DMS 273 (cell line): ENCODE data around the gene PLK2.
A peak's percentile ranks its signal among the peaks of the same experiment; 100 is the strongest.

ENCODE experiments used
- DNase-seq: peaks from one replicate; lab custom pipeline; 2025; ENCODE audit not compliant: unreplicated experiment; lab: John Stamatoyannopoulos, UW

The PLK2 gene

DNA sequence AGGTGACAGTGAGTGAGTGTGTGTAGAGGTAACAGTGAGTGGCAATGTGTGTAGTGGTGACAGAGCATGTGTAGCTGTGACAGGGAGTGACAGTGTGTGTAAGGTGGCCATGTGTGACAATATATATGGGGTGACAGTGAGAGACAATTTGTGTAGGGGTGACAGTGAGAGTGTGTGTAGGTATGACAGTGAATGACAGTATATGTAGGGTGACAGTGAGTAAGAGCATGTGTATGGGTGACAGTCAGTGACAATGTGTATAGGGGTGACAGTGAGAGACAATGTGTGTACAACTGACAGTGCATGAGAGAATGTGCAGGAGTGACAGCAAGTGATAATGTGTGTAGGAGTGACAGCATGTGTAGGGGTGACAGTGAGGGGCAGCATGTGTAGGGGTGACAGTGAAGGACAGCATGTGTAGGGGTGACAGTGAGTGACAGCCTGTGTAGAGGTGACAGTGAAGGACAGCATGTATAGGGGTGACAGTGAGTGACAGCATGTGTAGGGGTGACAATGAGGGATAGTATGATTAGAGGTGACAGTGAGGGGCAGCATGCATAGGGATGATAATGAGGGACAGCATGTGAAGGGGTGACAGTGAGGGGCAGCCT is 21.3 kb upstream of the PLK2 start:
- no peak for DNase-seq

DNA sequence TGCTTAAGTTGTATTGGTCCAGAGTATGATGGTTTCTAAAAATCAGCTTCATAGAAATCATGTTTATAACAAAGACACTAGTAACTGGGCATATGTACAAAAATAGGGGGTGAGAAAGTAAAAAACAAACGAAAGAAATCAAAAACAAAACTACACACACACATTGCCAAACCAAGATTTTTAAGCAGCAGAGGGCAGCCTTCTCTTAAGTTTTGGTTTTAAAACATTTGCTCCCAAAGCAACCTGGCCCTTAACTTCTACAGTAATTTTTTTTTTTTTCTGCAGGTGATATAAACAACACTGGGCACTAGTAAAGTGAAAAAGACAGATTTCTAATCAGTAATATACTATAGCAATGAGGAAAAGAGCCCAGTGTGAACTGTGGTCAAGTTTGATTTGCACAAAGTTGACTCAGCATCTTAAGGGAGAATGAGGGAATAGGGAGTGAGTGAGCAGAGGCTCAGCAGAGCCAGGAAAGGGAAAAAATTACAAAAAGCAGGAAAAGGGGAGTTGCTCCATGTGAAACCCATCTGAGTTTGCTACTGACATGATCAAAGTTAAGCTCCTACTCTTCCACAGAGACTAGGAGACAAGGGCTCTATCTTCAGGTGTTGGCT is 18.0 kb upstream of the PLK2 start:
- peak; percentile 31 for DNase-seq

DNA sequence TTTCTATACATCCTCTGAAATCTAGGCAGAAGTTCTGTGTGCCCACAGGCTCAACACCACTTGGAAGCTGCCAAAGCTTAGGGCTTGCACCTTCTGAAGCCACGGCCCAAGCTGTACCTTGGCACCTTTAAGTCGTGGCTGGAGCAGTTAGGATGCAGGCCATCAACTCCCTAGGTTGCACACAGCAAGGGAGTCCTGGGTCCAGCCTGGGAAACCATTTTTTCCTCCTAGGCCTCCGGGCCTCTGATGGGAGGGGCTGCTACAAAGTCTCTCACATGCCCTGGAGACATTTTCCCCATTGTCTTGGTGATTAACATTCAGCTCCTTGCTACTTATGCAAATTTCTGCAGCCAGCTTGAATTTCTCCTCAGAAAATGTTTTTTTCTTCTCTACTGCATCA is 15.5 kb upstream of the PLK2 start:
- no peak for DNase-seq

DNA sequence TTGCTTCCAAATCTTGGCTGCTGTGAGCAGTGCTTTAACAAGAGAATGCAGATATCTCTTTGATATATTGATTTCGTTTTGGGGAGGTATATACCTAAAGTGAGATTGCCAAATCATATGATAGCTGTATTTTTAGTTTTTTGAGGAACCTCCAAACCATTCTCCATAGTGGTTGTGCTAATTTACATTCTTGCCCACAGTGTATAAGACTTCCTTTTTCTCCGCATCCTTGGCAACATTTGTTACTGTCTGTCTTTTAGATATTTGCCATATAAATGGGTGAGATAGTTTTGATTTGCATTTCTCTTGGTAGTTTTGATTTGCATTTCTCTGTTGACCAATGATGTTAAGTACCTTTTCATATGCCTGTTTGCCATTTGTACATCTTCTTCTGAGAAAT is 10.0 kb upstream of the PLK2 start:
- no peak for DNase-seq

DNA sequence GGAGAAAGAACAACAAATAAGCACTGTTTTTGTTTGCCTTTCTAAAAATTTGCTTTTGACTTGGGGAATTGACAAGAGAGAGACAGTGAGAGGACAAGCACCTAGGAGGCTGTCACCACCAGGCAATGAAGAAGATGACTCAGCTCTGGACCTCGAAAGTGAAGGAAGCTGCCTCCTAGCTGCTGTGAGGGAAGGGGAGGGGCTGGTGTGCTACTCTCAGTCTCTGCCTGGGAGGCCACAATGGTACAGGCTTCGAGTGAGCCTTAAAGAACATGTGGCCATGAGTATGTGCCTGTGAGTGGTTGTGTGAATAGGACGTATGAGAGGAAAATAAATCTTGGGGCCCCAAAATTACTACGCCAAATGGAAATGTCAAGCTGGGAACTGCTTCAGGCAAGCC is 7.1 kb upstream of the PLK2 start:
- peak; percentile 2 for DNase-seq

DNA sequence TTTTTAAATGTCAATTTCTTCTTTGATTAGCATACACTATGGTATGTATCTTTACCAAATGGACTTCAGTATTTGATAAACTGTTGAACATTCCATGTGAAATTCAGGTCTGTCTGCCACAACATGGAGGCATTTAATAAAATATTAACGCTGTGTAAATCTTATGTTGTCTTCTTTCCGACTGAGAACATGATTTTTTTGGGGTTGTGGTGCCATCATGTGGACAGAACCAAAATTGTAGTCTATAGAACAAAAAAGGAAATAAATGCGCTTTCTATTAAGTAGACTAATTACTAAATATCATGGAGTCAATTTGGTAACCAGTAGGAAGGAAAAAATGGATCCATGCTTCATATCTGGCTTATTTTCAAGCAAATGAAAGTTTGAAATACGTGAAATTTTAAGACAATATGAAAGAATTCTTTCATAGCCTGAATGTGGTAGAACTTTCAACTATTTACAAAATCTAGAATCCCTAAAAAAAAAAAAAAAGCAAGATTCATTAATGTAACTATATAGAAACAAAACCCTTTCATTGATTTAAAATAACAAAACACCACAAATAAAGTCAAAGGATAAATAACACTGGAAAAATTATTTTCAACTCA is 2.8 kb upstream of the PLK2 start:
- peak; percentile 76 for DNase-seq

DNA sequence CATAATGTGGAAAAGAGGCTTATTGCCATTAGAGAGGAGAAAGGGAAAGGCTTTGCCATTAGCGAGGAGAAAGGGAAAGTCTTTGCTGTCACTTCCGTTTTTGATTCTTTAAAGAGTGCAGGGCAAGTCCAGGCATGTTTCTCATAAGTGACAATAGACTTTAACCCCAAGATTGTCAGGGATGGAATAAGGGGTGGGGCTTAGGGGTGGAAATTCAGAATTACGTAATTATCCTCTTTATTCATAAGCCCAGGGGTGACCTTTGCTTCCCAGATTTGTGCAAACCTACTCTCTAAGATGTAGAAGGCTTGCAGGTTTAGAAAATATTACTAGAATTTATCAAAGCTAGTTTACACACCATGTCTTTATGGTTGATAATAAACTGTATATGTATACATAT is 2.3 kb upstream of the PLK2 start:
- peak; percentile 4 for DNase-seq

DNA sequence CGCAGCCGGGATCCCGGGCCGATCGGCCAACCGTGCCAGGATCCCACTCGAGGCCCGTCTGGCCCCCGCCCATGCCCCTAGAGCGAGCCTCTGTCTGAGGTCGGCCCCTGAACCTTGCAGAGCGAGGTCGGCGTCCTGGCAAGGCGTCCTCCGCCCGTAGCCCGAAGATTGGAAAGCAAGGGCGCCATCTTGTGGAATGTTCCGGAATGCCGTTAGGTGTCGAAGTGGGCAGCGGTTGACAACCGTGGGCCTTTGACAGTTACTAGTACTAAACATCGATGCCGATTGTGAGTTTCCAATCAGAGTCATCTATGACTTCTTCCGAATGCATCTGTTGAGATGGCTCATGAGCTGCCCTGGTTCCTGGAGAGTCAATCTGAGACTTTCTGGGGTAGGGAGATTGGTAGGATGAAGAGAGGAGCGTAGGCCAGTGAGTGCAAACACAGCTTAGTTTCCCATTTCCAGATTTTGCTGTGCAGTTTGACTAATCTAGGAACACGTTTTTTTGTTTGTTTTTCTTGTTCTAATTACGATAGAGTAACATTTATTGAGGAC is 923 bp upstream of the PLK2 start:
- DNase-seq: peak; percentile 95

DNA sequence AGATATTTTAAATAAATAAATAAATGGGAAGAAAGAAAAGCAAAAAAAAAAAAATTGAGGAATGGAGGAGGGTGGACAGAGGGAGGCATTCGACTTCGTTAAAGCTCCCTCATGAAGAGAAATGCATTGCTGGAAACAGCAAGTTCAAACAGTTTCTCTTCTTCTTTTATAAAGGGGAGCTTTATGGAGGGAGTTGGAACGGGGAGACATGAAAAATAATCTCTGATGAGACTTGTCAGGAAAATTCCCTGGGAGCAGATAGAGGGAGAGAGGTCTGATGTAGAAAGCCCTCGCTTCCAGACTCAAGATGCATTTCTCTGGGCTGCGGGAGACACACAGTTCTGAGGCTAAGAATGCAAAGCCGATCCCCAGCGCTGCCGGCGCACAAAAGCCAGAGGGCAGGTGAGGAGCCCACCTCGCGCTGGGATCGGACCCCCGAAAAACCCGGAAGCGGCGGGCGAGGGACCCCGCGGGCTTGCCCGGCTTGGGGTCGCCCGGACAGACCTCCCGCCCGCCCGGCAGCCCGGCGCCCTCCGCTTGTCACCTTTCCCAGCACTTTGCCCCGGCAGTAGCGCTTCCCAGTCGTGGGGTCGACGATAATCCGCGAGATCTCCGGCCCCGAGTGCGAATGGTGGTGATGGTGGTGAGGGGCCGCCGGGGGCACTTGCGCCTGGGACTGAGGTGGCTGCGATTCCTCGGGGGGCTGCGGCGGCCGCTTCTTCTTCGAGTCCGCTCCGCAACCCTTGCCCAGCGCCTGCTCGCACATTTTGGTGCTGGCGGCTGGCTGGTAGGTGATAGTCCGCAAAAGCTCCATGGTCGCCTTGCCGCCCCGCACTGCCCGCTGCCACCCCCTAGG is 512 bp downstream of the PLK2 start:
- peak; percentile 59 for DNase-seq

DNA sequence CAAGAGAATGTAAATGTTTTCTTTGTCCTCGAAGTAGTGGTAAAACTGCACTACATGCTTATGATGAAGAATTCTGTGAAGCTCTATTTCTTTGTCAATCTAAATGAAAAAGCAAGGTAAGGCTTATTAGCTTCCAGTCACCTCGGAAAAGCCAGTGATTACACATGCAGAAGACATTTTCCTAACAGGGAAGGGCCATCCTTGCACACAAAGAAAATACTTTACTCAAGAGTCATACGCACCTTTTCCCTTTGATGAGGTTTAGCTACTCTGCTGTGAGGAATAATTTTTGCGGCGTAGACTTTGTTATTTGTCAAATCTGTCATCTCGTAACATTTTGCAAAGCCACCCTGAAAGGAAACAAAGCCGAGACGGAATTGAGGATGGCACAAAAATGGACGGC is 1.1 kb downstream of the PLK2 start:
- DNase-seq: no peak

DNA sequence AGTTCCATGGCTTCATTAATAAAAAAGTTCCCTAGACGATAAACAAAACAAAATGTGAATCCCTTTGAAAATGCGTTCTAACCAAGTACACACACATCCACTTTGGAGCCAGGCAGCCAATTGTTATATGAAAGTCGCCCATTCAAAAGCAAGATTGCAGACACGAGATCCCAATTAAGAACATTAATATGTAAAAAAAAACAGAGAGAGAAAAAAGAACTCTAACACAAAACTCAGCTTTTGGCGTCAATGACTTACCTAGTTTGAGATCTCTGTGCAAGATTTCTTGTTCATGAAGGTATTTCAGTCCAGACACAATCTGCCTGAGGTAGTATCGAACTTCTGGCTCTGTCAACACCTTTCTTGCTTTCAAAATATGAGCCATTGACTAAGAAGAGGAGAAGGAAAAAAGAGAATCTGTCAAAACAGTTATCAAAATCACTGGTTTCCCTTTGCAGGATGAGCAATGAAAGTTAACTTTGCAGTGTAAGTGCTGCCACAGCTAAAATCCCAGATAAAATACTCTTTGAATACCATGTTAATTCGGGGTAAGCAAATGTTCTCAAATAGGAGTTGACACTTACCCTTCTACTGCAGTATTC is 1.6 kb downstream of the PLK2 start:
- DNase-seq: no peak

DNA sequence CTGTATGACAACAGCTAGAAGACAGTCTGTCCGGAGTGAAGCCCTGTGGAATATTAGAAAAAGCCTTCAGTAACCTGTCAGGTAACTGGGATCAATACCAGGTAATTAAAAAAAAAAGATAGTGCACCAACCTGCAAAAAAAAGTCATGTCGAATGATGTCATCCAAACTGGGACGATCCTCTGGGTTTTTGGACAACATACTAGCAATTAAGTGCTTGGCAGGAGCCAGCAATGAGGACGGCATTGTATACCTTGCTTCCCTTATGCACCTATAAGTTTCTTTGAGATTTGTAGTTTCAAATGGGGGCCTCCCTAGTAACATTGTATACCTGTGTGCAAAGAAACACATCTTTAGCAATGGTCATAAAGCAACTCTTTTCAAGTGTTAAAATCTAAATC is 2.8 kb downstream of the PLK2 start:
- no peak for DNase-seq

DNA sequence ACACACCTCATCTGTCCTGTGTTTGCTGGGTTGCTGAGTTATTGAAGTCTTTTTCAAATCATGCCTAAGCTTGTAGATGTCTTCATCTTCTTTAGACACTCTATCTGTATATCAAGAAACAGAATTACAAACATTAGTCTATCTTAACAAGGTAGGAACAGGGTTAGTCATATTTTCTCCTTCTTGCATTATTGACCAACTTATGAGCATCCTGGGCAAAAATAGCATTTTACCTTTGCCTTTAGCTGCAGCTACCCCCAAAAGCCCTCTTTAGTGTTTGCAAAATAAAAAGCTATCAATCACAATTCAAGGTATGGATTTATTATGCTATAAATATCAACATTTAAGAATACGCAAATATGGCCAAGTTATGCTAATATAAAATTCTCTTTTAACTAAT is 3.4 kb downstream of the PLK2 start:
- DNase-seq: no peak

DNA sequence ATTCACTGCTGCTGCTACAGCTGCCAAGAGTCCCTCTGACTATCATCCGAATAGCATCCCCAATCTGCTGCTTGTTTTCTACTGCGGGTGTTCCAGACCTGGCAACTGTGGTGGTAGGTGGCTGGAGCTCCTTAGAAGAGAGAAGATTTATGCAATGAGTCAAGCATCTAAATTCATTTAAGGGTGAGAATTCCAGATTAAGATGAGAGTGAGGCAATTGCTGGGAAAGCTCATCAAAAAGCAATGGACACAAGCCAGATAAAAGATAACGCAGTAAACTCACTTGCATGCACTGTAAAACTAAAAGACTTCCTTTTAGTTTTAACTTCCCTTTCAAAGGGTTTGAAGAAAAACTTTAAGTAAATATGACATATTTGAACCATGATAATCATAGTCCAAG is 3.9 kb downstream of the PLK2 start:
- no peak for DNase-seq

DNA sequence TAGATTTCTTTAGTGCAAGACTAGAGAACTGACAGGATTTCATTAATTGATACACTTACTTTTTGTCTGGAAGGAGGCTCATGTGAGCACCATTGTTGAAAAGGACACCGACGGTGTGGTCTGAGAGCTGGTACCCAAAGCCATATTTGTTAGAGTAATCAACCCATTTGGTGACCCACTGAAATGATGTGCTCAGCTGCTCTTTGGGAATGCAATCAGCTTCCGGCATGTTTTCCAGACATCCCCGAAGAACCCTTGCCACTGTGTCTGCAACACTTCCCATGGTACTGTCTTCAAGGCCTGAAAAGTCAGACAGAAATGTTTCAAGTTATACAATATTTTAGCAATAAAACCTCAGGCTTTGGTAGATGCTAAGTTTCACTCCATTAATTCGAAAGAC is 4.4 kb downstream of the PLK2 start:
- DNase-seq: no peak

DNA sequence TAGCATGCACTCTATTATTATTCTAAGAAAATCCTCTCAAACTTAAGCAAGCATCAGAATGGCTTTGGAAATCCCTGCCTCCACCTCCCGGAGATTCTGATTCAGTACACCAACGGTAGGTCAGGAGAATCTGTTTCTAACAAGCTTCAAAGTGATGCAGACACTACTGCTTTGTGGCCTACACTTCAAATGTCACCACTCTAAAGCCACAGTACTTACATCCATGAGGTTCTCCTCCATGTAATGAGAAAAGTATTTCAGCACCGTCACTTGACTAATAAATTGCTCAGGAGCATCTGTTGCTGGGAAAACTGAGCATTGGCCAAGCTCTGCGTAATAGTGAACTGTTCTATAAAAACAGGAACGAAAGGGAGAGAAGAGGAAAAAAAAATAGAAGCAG is 4.8 kb downstream of the PLK2 start:
- no peak for DNase-seq

DNA sequence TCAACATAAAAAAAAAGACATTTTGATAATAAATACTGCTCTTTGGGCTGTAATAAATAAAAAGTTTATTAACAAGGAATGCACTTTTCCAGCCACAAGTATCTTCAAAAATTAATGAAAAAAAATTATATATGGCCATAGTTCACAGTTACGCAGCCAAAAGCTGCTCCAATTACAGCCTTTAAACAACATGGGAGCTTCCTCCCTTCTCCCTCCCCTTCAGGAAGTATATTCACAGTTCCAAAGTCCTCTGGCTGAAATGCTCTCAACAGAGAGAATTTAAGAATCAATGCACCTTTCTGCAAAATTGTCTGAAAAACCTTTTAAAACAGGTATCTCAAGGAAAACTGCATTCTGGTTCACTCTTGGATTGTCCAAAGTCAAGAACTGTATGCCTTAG is 5.9 kb downstream of the PLK2 start:
- no peak for DNase-seq

DNA sequence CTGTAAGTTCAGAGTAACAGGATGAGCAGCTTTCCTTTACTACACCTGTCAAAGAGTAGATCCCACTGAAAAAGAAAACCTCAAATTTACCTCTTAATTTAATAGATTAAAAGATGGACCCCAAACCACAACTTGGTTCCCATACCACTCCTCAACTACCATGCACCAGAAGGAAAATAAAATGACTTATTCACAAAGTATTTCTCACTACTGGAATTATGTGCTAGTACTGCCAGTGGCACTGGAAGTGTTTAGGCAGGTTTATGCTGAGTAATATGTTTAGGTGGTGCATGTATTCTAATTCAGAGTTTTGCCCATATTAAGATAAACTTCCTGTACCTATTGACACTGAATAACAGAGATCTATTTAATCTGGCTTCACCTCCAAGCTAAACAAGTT is 6.6 kb downstream of the PLK2 start:
- DNase-seq: no peak

DNA sequence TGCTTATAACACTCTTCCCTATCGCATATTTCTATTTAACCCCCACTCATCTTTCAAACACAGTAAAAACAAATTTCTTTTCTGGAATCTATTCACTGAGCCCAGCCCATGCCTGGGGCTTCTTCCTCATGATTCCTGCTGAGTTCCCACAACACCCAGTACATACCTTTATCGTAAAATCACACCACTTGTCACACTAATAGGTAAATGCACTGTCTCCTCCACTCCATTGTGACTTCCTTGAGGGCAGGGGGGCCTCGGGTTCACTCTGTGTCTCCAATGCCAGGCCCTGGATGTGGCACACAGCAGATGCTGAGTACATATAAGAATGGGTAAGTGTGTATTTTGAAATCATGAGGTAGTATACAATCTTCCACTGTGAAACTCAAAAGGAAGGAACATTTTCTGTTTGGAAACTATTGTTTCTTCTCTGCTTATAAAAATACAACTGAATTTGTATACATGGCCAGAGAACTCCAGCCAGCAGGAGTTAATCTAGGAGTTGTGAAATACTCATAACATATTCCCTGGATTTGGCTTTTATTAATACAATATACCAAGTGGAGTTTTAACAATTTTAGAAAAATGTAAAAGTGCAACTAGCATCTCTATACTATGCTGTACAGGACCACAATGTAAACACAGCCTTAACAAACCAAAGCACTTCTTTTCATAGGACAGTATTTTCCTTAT is 7.2 kb downstream of the PLK2 start:
- no peak for DNase-seq

DNA sequence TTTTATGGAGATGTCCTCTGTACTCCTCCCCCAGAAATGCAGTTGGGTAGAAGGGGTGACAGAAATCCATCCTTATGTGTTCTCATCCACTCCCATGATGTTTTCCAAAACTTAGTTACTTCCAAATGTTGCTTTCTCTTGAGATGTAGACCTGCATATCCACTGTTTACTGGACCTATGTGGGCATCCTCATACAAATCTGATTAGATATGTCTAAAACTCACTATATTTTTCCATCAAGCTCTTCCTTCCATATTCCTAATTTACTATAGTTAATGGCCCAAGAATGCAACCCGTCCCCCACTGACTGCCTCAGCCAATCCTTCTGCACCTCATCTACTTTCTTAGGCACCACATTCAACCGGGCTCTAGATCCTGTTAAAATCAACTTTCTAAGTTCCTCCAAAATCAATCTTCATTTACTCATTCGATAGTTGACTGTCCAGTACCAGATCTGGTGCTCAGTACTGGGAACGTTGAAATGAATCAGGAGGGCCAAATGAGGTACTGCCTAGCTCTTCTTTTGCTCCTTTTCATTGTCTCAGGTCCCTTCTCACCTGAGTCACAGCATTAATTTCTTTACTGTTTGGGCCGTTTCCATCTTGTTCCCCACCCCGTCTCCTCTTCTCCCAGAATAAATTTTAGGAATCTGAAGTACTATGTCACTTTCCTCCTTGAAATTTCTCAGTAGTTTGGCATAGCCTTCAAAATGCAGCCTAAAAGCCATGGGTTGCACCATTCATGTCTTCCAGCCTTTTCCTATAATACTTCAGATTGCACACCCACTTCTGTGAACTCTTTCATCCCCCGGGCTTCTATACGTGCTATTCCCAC is 7.9 kb downstream of the PLK2 start:
- DNase-seq: no peak
